Ovary (tissue), 3 donors: ENCODE data around the gene AKNAD1.

Experiments
- EP300 ChIP-seq: sonication (generic); formaldehyde crosslinking; IDR thresholded peaks from one replicate; pipeline ENCODE4 v1.6.1; 2017; ENCODE audit warnings: antibody characterized with exemption
- POLR2A ChIP-seq: fragments of 450-650 bp; IDR thresholded peaks from one replicate; pipeline ENCODE4 v1.6.1; 2017; ENCODE audit warnings: antibody characterized with exemption, mild to moderate bottlenecking, moderate library complexity
- TF ChIP-seq, protein P1 (sequence below), 3 donors: fragments of 450-650 bp in 2 of 3; fragments of 200-600 bp in 1 of 3; IDR thresholded peaks; one replicate each; pipeline versions ENCODE4 v1.5.1 to v1.8.0; 2016 to 2022; ENCODE audit warnings: antibody characterized with exemption in 3 of 3, mild to moderate bottlenecking in 1 of 3
- donor health status: DM: no; HTN: no; CAD: no.

DNA sequence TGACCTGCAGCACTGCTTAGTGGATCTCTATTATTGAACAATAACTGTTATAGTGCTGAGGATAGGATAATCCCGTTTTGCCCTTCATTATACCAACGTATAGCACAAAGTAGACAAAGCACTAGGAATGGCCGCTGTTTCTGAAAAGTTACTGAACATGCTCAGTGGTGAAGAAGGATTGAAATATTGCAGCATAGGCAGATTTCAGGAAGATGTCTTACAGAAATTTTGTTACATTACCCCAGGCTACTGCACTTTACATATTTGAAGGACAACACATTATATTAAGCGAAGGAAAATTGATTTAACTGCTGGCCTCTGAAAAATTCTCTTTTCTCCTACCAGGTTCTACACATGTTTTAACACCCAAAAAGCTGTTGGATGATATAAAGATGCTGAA, 48.5 kb downstream of the AKNAD1 start:
- TF ChIP-seq, protein P1, sequence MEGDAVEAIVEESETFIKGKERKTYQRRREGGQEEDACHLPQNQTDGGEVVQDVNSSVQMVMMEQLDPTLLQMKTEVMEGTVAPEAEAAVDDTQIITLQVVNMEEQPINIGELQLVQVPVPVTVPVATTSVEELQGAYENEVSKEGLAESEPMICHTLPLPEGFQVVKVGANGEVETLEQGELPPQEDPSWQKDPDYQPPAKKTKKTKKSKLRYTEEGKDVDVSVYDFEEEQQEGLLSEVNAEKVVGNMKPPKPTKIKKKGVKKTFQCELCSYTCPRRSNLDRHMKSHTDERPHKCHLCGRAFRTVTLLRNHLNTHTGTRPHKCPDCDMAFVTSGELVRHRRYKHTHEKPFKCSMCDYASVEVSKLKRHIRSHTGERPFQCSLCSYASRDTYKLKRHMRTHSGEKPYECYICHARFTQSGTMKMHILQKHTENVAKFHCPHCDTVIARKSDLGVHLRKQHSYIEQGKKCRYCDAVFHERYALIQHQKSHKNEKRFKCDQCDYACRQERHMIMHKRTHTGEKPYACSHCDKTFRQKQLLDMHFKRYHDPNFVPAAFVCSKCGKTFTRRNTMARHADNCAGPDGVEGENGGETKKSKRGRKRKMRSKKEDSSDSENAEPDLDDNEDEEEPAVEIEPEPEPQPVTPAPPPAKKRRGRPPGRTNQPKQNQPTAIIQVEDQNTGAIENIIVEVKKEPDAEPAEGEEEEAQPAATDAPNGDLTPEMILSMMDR (IDR thresholded peaks at IDR 0.05): no peak
- TF ChIP-seq POLR2A (no peak), EP300 (no peak)
